ENCODE measurements around the gene ZNF584. TPM values are rescaled to one million over a fixed set of nuclear protein-coding genes. Genes with fewer than 3 reads are reported as not detected.
"Not testable (repeated sequence)": the region's sequence is repeated elsewhere in the genome, so short reads cannot be mapped to it uniquely, and the experiment has no call there.

ZNF584 gene
- total and polyA plus RNA-seq, 7 donors, result 8.7 to 23.8 (median 13.2) TPM

GRCh38 chr19:58439576-58440554 is 31.4 kb downstream of the ZNF584 start, which contains the start of gene ZNF132:
Gene ZNF132 (minus strand): TSS chr19:58440153. CDS start chr19:58439821, 332 bp downstream.
- peaks cover 11% of the 10 kb centered on the region for H3K4me1 ChIP-seq
- TF ChIP-seq, protein P1, sequence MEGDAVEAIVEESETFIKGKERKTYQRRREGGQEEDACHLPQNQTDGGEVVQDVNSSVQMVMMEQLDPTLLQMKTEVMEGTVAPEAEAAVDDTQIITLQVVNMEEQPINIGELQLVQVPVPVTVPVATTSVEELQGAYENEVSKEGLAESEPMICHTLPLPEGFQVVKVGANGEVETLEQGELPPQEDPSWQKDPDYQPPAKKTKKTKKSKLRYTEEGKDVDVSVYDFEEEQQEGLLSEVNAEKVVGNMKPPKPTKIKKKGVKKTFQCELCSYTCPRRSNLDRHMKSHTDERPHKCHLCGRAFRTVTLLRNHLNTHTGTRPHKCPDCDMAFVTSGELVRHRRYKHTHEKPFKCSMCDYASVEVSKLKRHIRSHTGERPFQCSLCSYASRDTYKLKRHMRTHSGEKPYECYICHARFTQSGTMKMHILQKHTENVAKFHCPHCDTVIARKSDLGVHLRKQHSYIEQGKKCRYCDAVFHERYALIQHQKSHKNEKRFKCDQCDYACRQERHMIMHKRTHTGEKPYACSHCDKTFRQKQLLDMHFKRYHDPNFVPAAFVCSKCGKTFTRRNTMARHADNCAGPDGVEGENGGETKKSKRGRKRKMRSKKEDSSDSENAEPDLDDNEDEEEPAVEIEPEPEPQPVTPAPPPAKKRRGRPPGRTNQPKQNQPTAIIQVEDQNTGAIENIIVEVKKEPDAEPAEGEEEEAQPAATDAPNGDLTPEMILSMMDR (IDR thresholded peaks at IDR 0.05), result no peak
- intact Hi-C loops (cut with DNase I), result no loop called here
- 5 to 7% (median 6%) methylated on average over 59 of the region's 59 CpGs for WGBS, 3 donors
- peak; percentile 98 to 99 (median 98) for ATAC-seq
- peak within 1 kb of the TSS; percentile 81 for H3K27ac ChIP-seq
- peak; percentile 96 to 97 for DNase-seq
- H3K36me3 ChIP-seq (ENCODE audit: insufficient read depth in 1 of 2, low read depth in 1 of 2), result peaks cover 14 to 25% of the 10 kb centered on the region in 2 donors
- peaks cover 43% of the 10 kb centered on the region for H3K9me3 ChIP-seq
- H3K27me3 ChIP-seq (ENCODE audit: insufficient read depth in 3 of 3, low read length in 2 of 3), result no peaks in the 10 kb centered on the region
- H3K4me3 ChIP-seq, result peak within 1 kb of the TSS; percentile 81

DNA sequence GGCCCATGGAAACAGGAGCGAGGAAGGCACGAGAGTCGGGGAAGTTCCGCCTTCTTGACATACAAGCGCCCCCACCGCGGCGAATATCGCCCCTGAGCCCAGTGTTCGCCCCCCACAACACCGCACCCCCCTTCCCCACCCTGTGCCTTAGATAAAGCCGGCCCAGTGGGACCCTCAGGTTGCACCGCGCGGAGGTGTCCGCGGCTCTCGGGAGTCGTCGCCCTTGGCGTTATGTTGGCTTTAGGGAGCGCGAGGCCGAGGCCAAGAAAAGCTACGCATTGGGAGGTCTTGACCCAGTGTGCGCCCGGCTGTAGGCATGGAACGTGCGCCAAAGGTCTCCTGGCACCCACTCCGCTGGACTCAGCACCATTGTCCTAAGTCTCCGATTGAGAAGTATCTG is 32.1 kb downstream of the ZNF584 start:
- intact Hi-C loops (cut with DNase I), result no loop called here
- Histone ChIP-seq H3K4me3 (peak overlapping the region; percentile 81), H3K4me1 (peaks cover 11% of the 10 kb centered on the region), H3K36me3 (ENCODE audit: insufficient read depth in 1 of 2, low read depth in 1 of 2) (peaks cover 9 to 19% of the 10 kb centered on the region in 2 donors), H3K27me3 (ENCODE audit: insufficient read depth in 3 of 3, low read length in 2 of 3) (no peaks in the 10 kb centered on the region), H3K9me3 (peaks cover 36% of the 10 kb centered on the region), H3K27ac (peak overlapping the region; percentile 81)
- no peak for DNase-seq
- TF ChIP-seq, protein P1 (IDR thresholded peaks at IDR 0.05), result no peak
- ATAC-seq, result peak in 3 of 4 donors; percentile 3 to 13 (median 6)
- 11 to 14% (median 13%) methylated on average over 24 to 31 of the region's 31 CpGs for WGBS, 3 donors

- 84 to 88% (median 87%) methylated on average over 7 of the region's 7 CpGs for WGBS, 3 donors
- DNase-seq; H3K36me3 ChIP-seq (ENCODE audit: insufficient read depth in 1 of 2, low read depth in 1 of 2); H3K4me3 ChIP-seq; ATAC-seq; H3K27ac ChIP-seq; intact Hi-C loops (cut with DNase I): not testable (repeated sequence)
- Histone ChIP-seq H3K27me3 (ENCODE audit: insufficient read depth in 3 of 3, low read length in 2 of 3) (peaks cover 0 to 12% (median 0%) of the 10 kb centered on the region in 3 donors), H3K4me1 (peaks cover 11% of the 10 kb centered on the region), H3K9me3 (peaks cover 13% of the 10 kb centered on the region)
Observed at GRCh38 chr19:58442986-58443385, 34.5 kb downstream of the ZNF584 start.

GRCh38 chr19:58448860-58449259 is 40.4 kb downstream of the ZNF584 start:
- 62 to 71% (median 66%) methylated on average over 3 of the region's 3 CpGs for WGBS, 3 donors
- ATAC-seq, result not testable (repeated sequence)

DNA sequence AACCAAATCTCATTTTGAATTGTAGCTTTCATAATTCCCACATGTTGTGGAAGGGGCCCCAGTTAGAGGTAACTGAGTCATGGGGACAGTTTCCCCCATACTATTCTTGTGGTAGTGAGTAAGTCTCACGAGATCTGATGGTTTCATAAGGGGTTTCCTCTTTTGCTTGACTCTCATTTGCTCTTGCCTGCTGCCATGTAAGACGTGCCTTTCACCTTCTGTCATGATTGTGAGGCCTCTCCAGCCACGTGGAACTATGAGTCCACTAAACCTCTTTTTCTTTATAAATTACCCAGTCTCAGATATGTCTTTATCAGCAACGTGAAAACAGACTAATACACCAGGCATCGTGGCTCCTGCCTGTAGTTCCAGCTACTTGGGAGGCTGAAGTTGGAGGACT is 41.5 kb downstream of the ZNF584 start:
- H3K9me3 ChIP-seq, DNase-seq, H3K27ac ChIP-seq, H3K4me3 ChIP-seq, ATAC-seq, H3K4me1 ChIP-seq: not testable (repeated sequence)
- Histone ChIP-seq H3K27me3 (ENCODE audit: insufficient read depth in 3 of 3, low read length in 2 of 3) (peaks cover 0 to 15% (median 0%) of the 10 kb centered on the region in 3 donors), H3K36me3 (ENCODE audit: insufficient read depth in 1 of 2, low read depth in 1 of 2) (peaks cover 0 to 15% of the 10 kb centered on the region in 2 donors)
- intact Hi-C loops (cut with DNase I), result loop anchor here in 1 of 2 donors (5.0 kb wide), 1 partner anchor 123 kb away; the partner anchor contains the start of gene ZSCAN22
- WGBS, 3 donors, result 50 to 66% (median 60%) methylated on average over 5 of the region's 5 CpGs

More at GRCh38 chr19:58448860-58449259, 40.4 kb downstream of the ZNF584 start:
- DNase-seq; H3K27ac ChIP-seq; H3K4me1 ChIP-seq; H3K9me3 ChIP-seq; intact Hi-C loops (cut with DNase I); H3K4me3 ChIP-seq; H3K36me3 ChIP-seq (ENCODE audit: insufficient read depth in 1 of 2, low read depth in 1 of 2): not testable (repeated sequence)
- peaks cover 0 to 15% (median 0%) of the 10 kb centered on the region in 3 donors for H3K27me3 ChIP-seq (ENCODE audit: insufficient read depth in 3 of 3, low read length in 2 of 3)
